ENCODE results near the gene DLGAP4.

Gene DLGAP4

DNA sequence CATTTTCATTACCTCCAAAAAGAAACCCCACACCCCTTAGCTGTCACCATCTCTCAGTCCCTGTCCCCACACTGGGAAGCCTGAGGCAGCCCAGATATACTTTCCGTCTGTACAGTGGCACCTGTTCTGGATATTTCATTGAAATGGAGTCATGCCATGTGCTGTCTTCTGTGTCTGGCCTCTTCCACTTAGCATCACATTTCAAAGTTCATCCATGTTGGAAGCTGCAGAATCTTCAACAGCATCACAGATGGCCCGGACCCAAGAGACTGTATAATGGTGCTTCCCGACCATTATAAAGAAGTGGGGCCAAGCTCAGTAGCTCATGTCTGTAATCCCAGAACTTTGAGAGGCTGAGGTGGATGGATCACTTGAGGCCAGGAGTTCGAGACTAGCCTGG, 58.4 kb downstream of the DLGAP4 start:
- no peak for DNase-seq (ENCODE audit: low read depth, low spot score)
- Histone ChIP-seq H3K9ac (ENCODE audit: insufficient read length, low read depth) (no peak overlapping the region), H3K27me3 (ENCODE audit: insufficient read depth, insufficient read length) (no peaks in the 10 kb centered on the region), H3K9me3 (ENCODE audit: insufficient read depth, low read length) (no peaks in the 10 kb centered on the region), H3K4me3 (ENCODE audit: insufficient read length, low read depth) (no peak overlapping the region), H3K36me3 (ENCODE audit: insufficient read depth, insufficient read length, low read length) (no peaks in the 10 kb centered on the region), H3K4me1 (ENCODE audit: insufficient read depth, insufficient read length) (peaks cover 15% of the 10 kb centered on the region)
- no peak for TF ChIP-seq SUZ12 (IDR thresholded peaks at IDR 0.05; ENCODE audit: extremely low read depth, insufficient read depth, insufficient read length)
- no peak for TF ChIP-seq YY1 (IDR thresholded peaks at IDR 0.05; ENCODE audit: insufficient read depth, insufficient read length)
- TF ChIP-seq ZNF274 (IDR thresholded peaks at IDR 0.05; ENCODE audit: low read depth, low read length): no peak

DNA sequence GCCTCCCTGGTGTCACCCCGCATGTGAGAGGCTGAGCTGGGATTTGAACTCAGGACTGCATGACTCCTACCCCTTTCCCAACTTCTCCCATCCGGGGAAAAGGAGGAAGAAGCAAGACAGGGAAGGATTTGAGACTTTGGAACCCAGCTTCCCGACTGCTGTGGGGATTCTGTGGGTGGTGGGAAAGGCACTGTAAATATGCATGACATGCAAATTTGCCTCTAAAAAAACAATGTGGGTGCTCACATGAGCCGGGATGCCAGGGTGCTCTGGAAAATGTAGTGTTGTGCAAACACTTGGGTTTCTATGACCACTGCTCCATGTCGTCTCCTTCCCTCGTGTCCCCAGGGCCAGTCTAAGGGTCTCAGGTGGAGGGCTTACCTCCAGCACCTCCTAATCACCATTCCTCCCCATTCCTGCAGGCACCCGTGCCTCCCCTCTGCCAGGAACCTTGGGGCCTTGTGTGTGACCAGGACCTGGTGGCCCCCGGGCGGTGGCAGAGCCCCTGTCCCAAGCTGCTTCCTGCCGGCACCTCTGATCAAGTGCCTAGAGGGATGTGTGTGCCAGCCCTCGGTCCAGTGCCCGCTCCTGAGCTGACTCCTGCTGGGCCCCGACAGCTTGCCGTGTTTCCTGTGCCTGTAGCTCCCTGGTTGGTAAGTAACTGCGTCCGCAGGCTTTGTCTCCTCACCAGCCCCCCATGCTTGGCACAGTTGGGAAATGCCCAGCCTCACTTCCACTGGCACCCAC, 60.7 kb downstream of the DLGAP4 start:
- Histone ChIP-seq H3K4me1 (ENCODE audit: insufficient read depth, insufficient read length) (peaks cover 10% of the 10 kb centered on the region), H3K27me3 (ENCODE audit: insufficient read depth, insufficient read length) (no peaks in the 10 kb centered on the region), H3K4me3 (ENCODE audit: insufficient read length, low read depth) (no peak overlapping the region), H3K9me3 (ENCODE audit: insufficient read depth, low read length) (no peaks in the 10 kb centered on the region), H3K36me3 (ENCODE audit: insufficient read depth, insufficient read length, low read length) (no peaks in the 10 kb centered on the region), H3K9ac (ENCODE audit: insufficient read length, low read depth) (no peak overlapping the region)
- TF ChIP-seq ZNF274 (IDR thresholded peaks at IDR 0.05; ENCODE audit: low read depth, low read length) (no peak), SUZ12 (IDR thresholded peaks at IDR 0.05; ENCODE audit: extremely low read depth, insufficient read depth, insufficient read length) (no peak), YY1 (IDR thresholded peaks at IDR 0.05; ENCODE audit: insufficient read depth, insufficient read length) (no peak)
- DNase-seq (ENCODE audit: low read depth, low spot score): no peak

DNA sequence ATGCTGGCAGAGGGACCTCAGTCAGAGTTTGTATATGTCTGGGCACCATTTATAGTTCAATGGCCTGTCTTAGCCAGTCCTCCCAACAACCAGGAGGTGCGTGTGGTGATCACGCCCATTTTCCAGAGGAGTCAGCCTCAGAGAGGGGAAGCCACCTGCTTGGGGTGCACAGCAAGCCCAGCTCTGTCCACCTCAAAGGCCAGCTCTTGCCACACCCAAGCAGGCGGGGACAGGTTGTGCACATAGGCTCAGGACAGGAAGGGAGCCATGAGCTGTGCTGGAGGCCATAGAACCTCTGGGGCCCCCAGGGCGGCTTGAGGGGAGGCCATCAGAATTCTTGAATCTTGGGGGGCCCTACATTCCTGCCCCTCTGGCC, 61.2 kb downstream of the DLGAP4 start:
- no peak for DNase-seq (ENCODE audit: low read depth, low spot score)
- Histone ChIP-seq H3K4me3 (ENCODE audit: insufficient read length, low read depth) (no peak overlapping the region), H3K27me3 (ENCODE audit: insufficient read depth, insufficient read length) (no peaks in the 10 kb centered on the region), H3K36me3 (ENCODE audit: insufficient read depth, insufficient read length, low read length) (no peaks in the 10 kb centered on the region), H3K9ac (ENCODE audit: insufficient read length, low read depth) (no peak overlapping the region), H3K9me3 (ENCODE audit: insufficient read depth, low read length) (no peaks in the 10 kb centered on the region), H3K4me1 (ENCODE audit: insufficient read depth, insufficient read length) (peaks cover 10% of the 10 kb centered on the region)
- TF ChIP-seq ZNF274 (IDR thresholded peaks at IDR 0.05; ENCODE audit: low read depth, low read length) (no peak), YY1 (IDR thresholded peaks at IDR 0.05; ENCODE audit: insufficient read depth, insufficient read length) (no peak), SUZ12 (IDR thresholded peaks at IDR 0.05; ENCODE audit: extremely low read depth, insufficient read depth, insufficient read length) (no peak)

DNA sequence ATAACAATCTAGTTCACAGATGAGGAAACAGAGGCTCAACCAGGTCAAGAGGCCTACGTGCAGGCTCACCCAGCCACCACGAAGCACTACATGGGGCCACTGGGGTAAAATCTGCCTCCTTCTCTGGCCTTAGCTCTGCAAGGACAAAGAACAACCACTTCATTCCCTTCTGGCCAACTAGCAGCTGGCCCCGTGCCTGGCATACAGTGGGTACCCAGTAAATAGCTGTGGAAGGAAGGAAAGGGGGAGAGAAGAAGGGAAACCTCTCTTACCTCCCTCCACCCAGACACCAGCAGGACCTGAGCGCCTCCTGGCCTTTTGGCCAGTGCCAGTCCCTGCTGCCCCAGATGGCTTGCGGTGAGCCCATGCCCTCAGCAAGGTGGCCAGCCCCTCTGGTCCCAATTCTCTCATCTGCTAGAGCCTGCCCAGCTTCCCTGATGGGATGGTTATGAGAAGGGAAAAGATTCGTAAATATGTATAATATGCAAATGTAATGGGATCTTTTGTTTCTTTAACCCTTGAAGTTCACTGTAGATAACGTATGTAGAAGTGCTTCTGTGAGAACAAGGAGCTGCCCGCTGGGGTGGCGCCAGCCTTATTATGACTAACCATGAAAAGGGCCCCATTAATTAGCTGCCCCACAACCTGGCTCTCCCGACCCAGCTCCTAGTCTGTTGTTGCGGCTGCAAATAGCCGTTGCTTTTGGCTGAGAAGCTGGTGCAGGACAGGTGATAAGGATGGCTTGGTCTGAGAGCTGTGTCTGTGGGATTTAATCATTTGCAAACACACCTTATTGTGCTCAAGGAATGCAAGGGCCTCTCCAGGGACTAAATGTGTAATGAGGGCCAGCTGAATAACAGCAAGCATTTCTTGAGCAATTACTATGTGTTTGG, 62.0 kb downstream of the DLGAP4 start:
- Histone ChIP-seq H3K4me1 (ENCODE audit: insufficient read depth, insufficient read length) (peaks cover 7% of the 10 kb centered on the region), H3K36me3 (ENCODE audit: insufficient read depth, insufficient read length, low read length) (no peaks in the 10 kb centered on the region), H3K27me3 (ENCODE audit: insufficient read depth, insufficient read length) (no peaks in the 10 kb centered on the region), H3K9me3 (ENCODE audit: insufficient read depth, low read length) (no peaks in the 10 kb centered on the region), H3K9ac (ENCODE audit: insufficient read length, low read depth) (no peak overlapping the region), H3K4me3 (ENCODE audit: insufficient read length, low read depth) (no peak overlapping the region)
- TF ChIP-seq SUZ12 (IDR thresholded peaks at IDR 0.05; ENCODE audit: extremely low read depth, insufficient read depth, insufficient read length) (no peak), YY1 (IDR thresholded peaks at IDR 0.05; ENCODE audit: insufficient read depth, insufficient read length) (no peak), ZNF274 (IDR thresholded peaks at IDR 0.05; ENCODE audit: low read depth, low read length) (no peak)
- no peak for DNase-seq (ENCODE audit: low read depth, low spot score)

GRCh38 chr20:36368869-36369268, 62.7 kb downstream of the DLGAP4 start:
- Histone ChIP-seq H3K9ac (ENCODE audit: insufficient read length, low read depth) (no peak overlapping the region), H3K4me1 (ENCODE audit: insufficient read depth, insufficient read length) (peaks cover 5% of the 10 kb centered on the region), H3K27me3 (ENCODE audit: insufficient read depth, insufficient read length) (no peaks in the 10 kb centered on the region), H3K9me3 (ENCODE audit: insufficient read depth, low read length) (no peaks in the 10 kb centered on the region), H3K36me3 (ENCODE audit: insufficient read depth, insufficient read length, low read length) (no peaks in the 10 kb centered on the region), H3K4me3 (ENCODE audit: insufficient read length, low read depth) (no peak overlapping the region)
- no peak for TF ChIP-seq SUZ12 (IDR thresholded peaks at IDR 0.05; ENCODE audit: extremely low read depth, insufficient read depth, insufficient read length)
- no peak for DNase-seq (ENCODE audit: low read depth, low spot score)

DNA sequence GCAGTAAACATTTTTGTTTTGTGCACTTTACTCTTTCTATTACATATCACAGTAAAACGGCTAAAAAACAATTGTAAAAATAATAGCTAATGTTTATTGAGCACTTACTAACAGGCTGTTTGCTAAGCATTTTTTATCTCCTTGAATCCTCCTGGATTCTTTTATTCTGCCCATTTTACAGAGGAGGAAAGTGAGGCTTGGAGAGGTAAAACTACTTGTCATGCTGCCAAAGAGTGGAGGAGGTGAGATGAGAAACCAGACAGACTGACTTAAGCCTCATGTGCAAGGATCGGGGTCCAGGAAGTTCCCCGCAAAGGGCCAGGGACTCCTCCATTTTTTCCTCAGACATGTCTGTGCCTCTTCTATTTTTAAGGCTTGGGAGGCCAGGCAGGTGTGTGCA, 63.6 kb downstream of the DLGAP4 start:
- Histone ChIP-seq H3K9ac (ENCODE audit: insufficient read length, low read depth) (no peak overlapping the region), H3K36me3 (ENCODE audit: insufficient read depth, insufficient read length, low read length) (no peaks in the 10 kb centered on the region), H3K4me1 (ENCODE audit: insufficient read depth, insufficient read length) (peaks cover 5% of the 10 kb centered on the region), H3K27me3 (ENCODE audit: insufficient read depth, insufficient read length) (no peaks in the 10 kb centered on the region), H3K9me3 (ENCODE audit: insufficient read depth, low read length) (no peaks in the 10 kb centered on the region), H3K4me3 (ENCODE audit: insufficient read length, low read depth) (no peak overlapping the region)
- DNase-seq (ENCODE audit: low read depth, low spot score): no peak
- no peak for TF ChIP-seq YY1 (IDR thresholded peaks at IDR 0.05; ENCODE audit: insufficient read depth, insufficient read length)
- TF ChIP-seq ZNF274 (IDR thresholded peaks at IDR 0.05; ENCODE audit: low read depth, low read length): no peak
- no peak for TF ChIP-seq SUZ12 (IDR thresholded peaks at IDR 0.05; ENCODE audit: extremely low read depth, insufficient read depth, insufficient read length)
